GM12878 (cell line): Measurements from ENCODE around the gene FOLR3. TPM values are rescaled to one million over a fixed set of nuclear protein-coding genes. Genes with fewer than 3 reads are reported as not detected.
A peak's percentile ranks its signal among the peaks of the same experiment; 100 is the strongest.

ENCODE experiments used
- ASH2L ChIP-seq: fragments of 300-600, 200-600 bp; sonication (generic); IDR thresholded peaks from 2 replicates; pipeline ENCODE4 v1.6.1; 2017; ENCODE audit warnings: low read depth, mild to moderate bottlenecking, borderline replicate concordance
- ATF7 ChIP-seq: fragments of 450-650 bp; IDR thresholded peaks from 2 replicates; pipeline ENCODE4 v1.6.1; 2016; ENCODE audit warnings: low read depth, mild to moderate bottlenecking
- CHD2 ChIP-seq: IDR thresholded peaks from 2 replicates; pipeline ENCODE4 v1.6.1; 2011; ENCODE audit warnings: low read depth, low read length, improper control_type of control experiment, borderline replicate concordance
- FOS ChIP-seq: IDR thresholded peaks from 3 replicates; pipeline ENCODE4 v1.6.1; 2011; ENCODE audit warnings: borderline replicate concordance; ENCODE audit not compliant: insufficient read length; ENCODE audit errors: extremely low read depth
- HCFC1 ChIP-seq: fragments of 150-350 bp; IDR thresholded peaks from 2 replicates; pipeline ENCODE4 v1.6.1; 2014; ENCODE audit warnings: low read length
- HDGF ChIP-seq: fragments of 450-650 bp; IDR thresholded peaks from 2 replicates; pipeline ENCODE4 v1.6.1; 2016; ENCODE audit warnings: antibody characterized with exemption
- LARP7 ChIP-seq: fragments of 450-650 bp; IDR thresholded peaks from 2 replicates; pipeline ENCODE4 v1.6.1; 2017; ENCODE audit warnings: mild to moderate bottlenecking
- NFYB ChIP-seq: IDR thresholded peaks from 2 replicates; pipeline ENCODE4 v1.6.1; 2011; ENCODE audit warnings: low read depth, mild to moderate bottlenecking, low read length, improper control_type of control experiment, moderate library complexity; ENCODE audit not compliant: insufficient read depth
- SMAD1 ChIP-seq: fragments of 450-650 bp; IDR thresholded peaks from 2 replicates; pipeline ENCODE4 v1.6.1; 2018; ENCODE audit warnings: mild to moderate bottlenecking, low read depth; ENCODE audit not compliant: partially characterized antibody
- SREBF2 ChIP-seq: IDR thresholded peaks from 2 replicates; pipeline ENCODE4 v1.6.1; 2012; ENCODE audit warnings: mild to moderate bottlenecking, low read length
- SRF ChIP-seq, 2 experiments: IDR thresholded peaks; 2 replicates each; pipeline ENCODE4 v1.6.1; 2011; ENCODE audit warnings: low read depth in 2 of 2, low read length in 2 of 2, mild to moderate bottlenecking in 1 of 2, moderate library complexity in 1 of 2
- YY1 ChIP-seq: IDR thresholded peaks from 2 replicates; pipeline ENCODE4 v1.6.1; 2011; ENCODE audit warnings: low read depth, mild to moderate bottlenecking, low read length
- ZNF24 ChIP-seq: fragments of 450-650 bp; IDR thresholded peaks from 2 replicates; pipeline ENCODE4 v1.6.1; 2017; ENCODE audit warnings: antibody characterized with exemption, mild to moderate bottlenecking
- polyA plus RNA-seq, 11 experiments: library from polyadenylated mRNA; depleted of rRNA in 4 of 11; unstranded in 6 of 11; stranded (reverse) in 5 of 11; fragments of >200 nt; fragmentation: Nextera tagmentation in 4 of 11; fragmentation: Illumina TruSeq in 1 of 11; extraction: Ambion mirVana in 4 of 11; extraction: Trizol in 1 of 11; gene quantifications; 1 replicate in 1 of 11; 2 replicates in 10 of 11; pipeline versions ENCODE4 v1.2.1 to v1.2.3, GENCODE V29; 2011 to 2016; ENCODE audit warnings: inconsistent platforms in 2 of 11, missing spikeins in 2 of 11, low read depth in 1 of 11
- total RNA-seq, 4 experiments: library from RNA; depleted of rRNA in 3 of 4; stranded (reverse); fragments of >200 nt in 3 of 4; fragmentation: Illumina TruSeq in 1 of 4; extraction: Trizol in 1 of 4; gene quantifications; 2 replicates each; pipeline versions ENCODE4 v1.2.1 to v1.2.3, GENCODE V29; 2013 to 2021
- TF ChIP-seq, protein P1 (sequence below): IDR thresholded peaks from 2 replicates; pipeline ENCODE4 v1.6.1; 2012; ENCODE audit warnings: low read depth, low read length, improper control_type of control experiment

Gene FOLR3
- total and polyA plus RNA-seq, 10 of the 15 experiments (the other 5 are each of a cell fraction or from before 2014, with no cell fraction given), result not detected

DNA sequence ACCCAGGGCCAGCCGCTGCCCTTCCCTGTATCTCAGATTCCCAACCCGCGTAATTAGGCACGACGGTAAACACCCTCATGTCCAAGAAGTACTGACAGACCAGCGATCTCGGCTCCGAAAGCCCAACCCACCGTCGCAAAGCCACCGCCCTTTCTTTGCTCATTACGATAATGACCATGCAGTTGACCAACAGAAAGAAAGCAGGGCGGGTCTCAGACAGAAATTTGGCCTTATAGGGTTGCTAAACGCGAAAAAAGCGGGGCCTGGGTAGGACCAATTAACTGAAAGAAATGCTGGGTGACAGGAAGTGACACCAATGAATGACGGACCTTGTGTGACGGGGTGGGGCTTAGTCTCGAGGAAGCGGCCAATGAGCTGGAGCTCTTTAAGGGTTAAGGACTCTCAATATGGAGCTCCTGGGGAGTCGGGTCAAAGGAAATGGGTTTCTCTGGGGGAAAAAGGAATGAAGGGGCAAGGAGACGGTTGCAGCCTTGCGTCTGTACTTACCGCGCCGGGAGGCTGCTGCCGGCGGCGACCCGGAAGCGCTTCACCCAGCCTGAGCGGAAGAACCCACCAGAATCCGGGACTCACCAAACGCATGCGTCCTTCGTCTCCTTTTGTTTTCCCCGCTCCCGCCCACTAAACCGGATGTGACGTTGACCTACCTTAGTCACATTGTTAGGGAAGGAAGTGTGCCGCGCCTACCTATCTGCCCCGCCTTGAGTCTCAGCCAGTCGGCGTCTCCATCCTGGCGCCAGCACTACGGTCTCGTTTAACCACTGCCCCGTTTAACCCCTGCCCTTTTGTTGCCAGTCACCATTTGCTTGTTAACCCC lies 23.2 kb upstream of the FOLR3 start, which contains the start of gene ANAPC15 (continued):
- TF ChIP-seq SMAD1 (peak; percentile 94), ASH2L (peak; percentile 98), SRF (IDR thresholded peaks at IDR 0.05; ENCODE audit: low read depth in 2 of 2, low read length in 2 of 2) (peak; percentile 42 to 97), FOS (peak; percentile 54), NFYB (peak; percentile 88), LARP7 (no peak), ATF7 (peak; percentile 65), YY1 (peak; percentile 80; the same call in 1 of the 2 replicates), ZNF24 (no peak; the same call in 1 of the 2 replicates), HDGF (peak; percentile 27; the same call in 1 of the 2 replicates), SREBF2 (peak; percentile 51; the same call in 1 of the 2 replicates), HCFC1 (peak; percentile 79), CHD2 (peak; percentile 87)
- TF ChIP-seq, protein P1, sequence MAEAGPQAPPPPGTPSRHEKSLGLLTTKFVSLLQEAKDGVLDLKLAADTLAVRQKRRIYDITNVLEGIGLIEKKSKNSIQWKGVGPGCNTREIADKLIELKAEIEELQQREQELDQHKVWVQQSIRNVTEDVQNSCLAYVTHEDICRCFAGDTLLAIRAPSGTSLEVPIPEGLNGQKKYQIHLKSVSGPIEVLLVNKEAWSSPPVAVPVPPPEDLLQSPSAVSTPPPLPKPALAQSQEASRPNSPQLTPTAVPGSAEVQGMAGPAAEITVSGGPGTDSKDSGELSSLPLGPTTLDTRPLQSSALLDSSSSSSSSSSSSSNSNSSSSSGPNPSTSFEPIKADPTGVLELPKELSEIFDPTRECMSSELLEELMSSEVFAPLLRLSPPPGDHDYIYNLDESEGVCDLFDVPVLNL, result peak; percentile 87
